ENCODE data around the gene PTPRK. TPM values are rescaled to one million over a fixed set of nuclear protein-coding genes. Genes with fewer than 3 reads are reported as not detected.

PTPRK gene
- total RNA-seq, 5 donors from 2014 or later (not counting 1 experiment from before 2014, with no cell fraction given): 2.1 to 11.1 (median 7.3) TPM

DNA sequence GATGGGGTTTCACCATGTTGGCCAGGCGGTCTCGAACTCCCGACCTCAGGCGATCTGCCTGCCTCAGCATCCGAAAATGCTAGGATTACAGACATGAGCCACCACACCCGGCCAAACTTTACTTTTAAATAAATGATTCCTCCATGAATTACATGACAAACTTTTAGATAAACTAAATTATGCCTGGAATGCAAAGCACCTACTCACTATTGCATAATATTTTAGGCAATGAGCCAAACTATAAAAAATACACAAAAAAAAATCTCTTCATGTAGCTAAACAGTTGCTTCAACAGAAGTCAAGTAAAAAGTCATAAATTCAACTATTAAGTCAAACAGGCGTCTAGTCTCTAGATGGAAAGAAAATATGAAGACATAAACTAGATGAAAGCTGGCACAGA is 56.5 kb downstream of the PTPRK start:
- H3K36me3 Mint-ChIP-seq: no peaks in the 10 kb centered on the region
- Histone ChIP-seq H3K27me3 (replicated peaks in 1 of 2; ENCODE audit: control insufficient read depth in 2 of 2, extremely low read depth in 1 of 2, insufficient read depth in 2 of 2, low read length in 1 of 2) (no peaks in the 10 kb centered on the region), H3K4me3 (ENCODE audit: control insufficient read depth in 1 of 2, extremely low read depth in 1 of 2, low read length in 1 of 2) (no peak overlapping the region), H3K36me3 (ENCODE audit: control insufficient read depth in 2 of 2, extremely low read depth in 1 of 2, insufficient read depth in 1 of 2, low read length in 1 of 2) (no peaks in the 10 kb centered on the region), H3K9me3 (no peaks in the 10 kb centered on the region), H3K4me1 (ENCODE audit: control insufficient read depth in 1 of 2, extremely low read depth in 1 of 2, insufficient read depth in 2 of 2, low read length in 2 of 2) (no peaks in the 10 kb centered on the region), H3K27ac (ENCODE audit: low read length) (no peak overlapping the region)
- H3K4me1 Mint-ChIP-seq: no peaks in the 10 kb centered on the region
- H3K4me3 Mint-ChIP-seq: no peak overlapping the region
- ChIA-PET CTCF (interaction anchor here in 1 of 2 donors (0.5 kb wide), 1 partner anchor 221 kb away, joined by 3 read pairs; no protein-coding TSS in a partner anchor), POLR2A (no interaction called here)
- ATAC-seq (replicated peaks in 1 of 4): no peak
- no peak overlapping the region for H3K27ac Mint-ChIP-seq
- no peaks in the 10 kb centered on the region for H3K9me3 Mint-ChIP-seq
- 100% methylated on average over 1 of the region's 7 CpGs for WGBS (ENCODE audit: insufficient coverage)
- no peaks in the 10 kb centered on the region for H3K27me3 Mint-ChIP-seq
- DNase-seq: no peak

DNA sequence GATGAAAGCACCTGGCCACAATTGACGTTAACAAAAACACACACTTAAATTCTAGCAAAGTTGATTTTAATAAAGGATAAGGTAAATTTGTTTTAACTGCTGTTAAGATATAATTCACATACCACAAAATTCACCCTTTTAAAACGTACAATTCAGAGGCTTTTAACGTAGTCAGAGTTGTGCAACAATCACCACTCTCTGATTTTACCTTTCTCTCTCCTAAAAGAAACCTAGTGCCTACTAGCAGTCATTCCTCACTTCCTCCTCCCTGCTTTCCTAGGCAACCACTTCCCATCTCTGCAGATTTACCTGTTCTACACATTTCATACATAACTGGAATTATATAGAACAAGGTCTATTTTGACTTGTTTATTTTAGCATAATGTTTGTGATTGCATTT is 58.9 kb downstream of the PTPRK start:
- no peaks in the 10 kb centered on the region for H3K36me3 Mint-ChIP-seq
- no CpG with 5 or more reads among the region's 3 CpGs for WGBS (ENCODE audit: insufficient coverage)
- no peaks in the 10 kb centered on the region for H3K36me3 ChIP-seq (ENCODE audit: control insufficient read depth in 2 of 2, extremely low read depth in 1 of 2, insufficient read depth in 1 of 2, low read length in 1 of 2)
- H3K27me3 ChIP-seq (replicated peaks in 1 of 2; ENCODE audit: control insufficient read depth in 2 of 2, extremely low read depth in 1 of 2, insufficient read depth in 2 of 2, low read length in 1 of 2): no peaks in the 10 kb centered on the region
- ChIA-PET CTCF (no interaction called here), POLR2A (no interaction called here)
- H3K9me3 Mint-ChIP-seq: no peaks in the 10 kb centered on the region
- no peaks in the 10 kb centered on the region for H3K27me3 Mint-ChIP-seq
- H3K4me3 ChIP-seq (ENCODE audit: control insufficient read depth in 1 of 2, extremely low read depth in 1 of 2, low read length in 1 of 2): no peak overlapping the region
- no peaks in the 10 kb centered on the region for H3K9me3 ChIP-seq
- no peaks in the 10 kb centered on the region for H3K4me1 Mint-ChIP-seq
- H3K27ac Mint-ChIP-seq: no peak overlapping the region
- no peak for DNase-seq
- ATAC-seq (replicated peaks in 1 of 4): no peak
- H3K27ac ChIP-seq (ENCODE audit: low read length): no peak overlapping the region
- no peak overlapping the region for H3K4me3 Mint-ChIP-seq
- no peaks in the 10 kb centered on the region for H3K4me1 ChIP-seq (ENCODE audit: control insufficient read depth in 1 of 2, extremely low read depth in 1 of 2, insufficient read depth in 2 of 2, low read length in 2 of 2)

DNA sequence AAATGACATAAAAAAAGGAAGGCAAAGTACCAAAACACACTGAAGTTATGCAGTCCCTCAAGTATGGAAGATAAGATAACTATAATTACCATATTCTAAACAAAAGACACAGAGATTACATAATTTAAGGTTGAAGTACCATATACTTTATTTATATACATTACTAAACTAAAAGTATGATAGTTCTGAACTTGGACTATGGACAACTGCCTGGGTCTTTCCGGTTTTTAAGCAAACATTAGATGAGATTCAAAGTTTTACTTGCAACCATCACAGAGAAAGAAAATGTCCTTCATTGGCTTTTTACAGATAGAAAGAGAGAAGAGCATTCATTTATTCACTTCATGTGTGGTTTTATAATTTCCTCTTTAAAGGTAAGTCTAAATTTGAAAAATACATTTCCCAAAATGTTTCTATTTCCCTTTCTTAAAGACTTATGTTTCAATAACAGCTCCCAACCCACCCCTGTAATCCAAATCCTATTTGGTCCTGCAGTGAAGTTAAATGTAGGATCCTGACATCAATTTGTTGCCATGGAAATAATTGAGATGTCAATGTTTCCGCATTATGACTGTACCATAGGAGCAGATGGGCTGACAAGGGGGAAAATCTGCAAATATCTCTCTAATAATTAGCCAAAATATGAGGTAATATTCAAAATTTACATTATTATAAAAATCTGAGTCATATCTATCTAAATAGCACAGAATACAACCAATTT is 63.7 kb downstream of the PTPRK start:
- WGBS (ENCODE audit: insufficient coverage): no CpG with 5 or more reads among the region's 2 CpGs
- Histone ChIP-seq H3K36me3 (ENCODE audit: control insufficient read depth in 2 of 2, extremely low read depth in 1 of 2, insufficient read depth in 1 of 2, low read length in 1 of 2) (no peaks in the 10 kb centered on the region), H3K4me3 (ENCODE audit: control insufficient read depth in 1 of 2, extremely low read depth in 1 of 2, low read length in 1 of 2) (no peak overlapping the region), H3K27me3 (replicated peaks in 1 of 2; ENCODE audit: control insufficient read depth in 2 of 2, extremely low read depth in 1 of 2, insufficient read depth in 2 of 2, low read length in 1 of 2) (no peaks in the 10 kb centered on the region), H3K27ac (ENCODE audit: low read length) (no peak overlapping the region), H3K4me1 (ENCODE audit: control insufficient read depth in 1 of 2, extremely low read depth in 1 of 2, insufficient read depth in 2 of 2, low read length in 2 of 2) (no peaks in the 10 kb centered on the region), H3K9me3 (no peaks in the 10 kb centered on the region)
- Mint-ChIP-seq H3K27me3 (no peaks in the 10 kb centered on the region), H3K27ac (no peak overlapping the region), H3K4me1 (no peaks in the 10 kb centered on the region), H3K36me3 (no peaks in the 10 kb centered on the region), H3K9me3 (no peaks in the 10 kb centered on the region), H3K4me3 (no peak overlapping the region)
- ChIA-PET POLR2A (no interaction called here), CTCF (no interaction called here)
- DNase-seq (no peak), ATAC-seq (replicated peaks in 1 of 4) (no peak)

DNA sequence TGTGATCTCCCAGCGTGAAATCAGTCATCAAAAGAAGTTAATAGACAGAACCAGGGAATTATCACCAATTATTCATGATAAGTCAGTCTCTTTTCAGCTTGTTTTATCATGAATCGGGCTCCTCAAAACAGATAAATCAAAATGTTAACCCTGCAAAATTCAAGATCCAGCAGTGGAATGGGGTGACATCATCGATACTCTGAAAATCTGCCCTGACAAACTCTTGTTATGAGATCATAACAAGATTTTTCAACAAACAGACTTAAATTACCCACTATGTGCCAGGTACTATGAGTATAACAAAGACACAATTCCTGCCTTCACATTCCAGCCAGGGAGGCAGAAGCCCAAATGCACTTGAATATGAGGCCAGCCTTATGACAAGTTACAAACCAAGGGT is 64.4 kb downstream of the PTPRK start:
- Histone ChIP-seq H3K36me3 (ENCODE audit: control insufficient read depth in 2 of 2, extremely low read depth in 1 of 2, insufficient read depth in 1 of 2, low read length in 1 of 2) (no peaks in the 10 kb centered on the region), H3K27ac (ENCODE audit: low read length) (no peak overlapping the region), H3K4me1 (ENCODE audit: control insufficient read depth in 1 of 2, extremely low read depth in 1 of 2, insufficient read depth in 2 of 2, low read length in 2 of 2) (no peaks in the 10 kb centered on the region), H3K4me3 (ENCODE audit: control insufficient read depth in 1 of 2, extremely low read depth in 1 of 2, low read length in 1 of 2) (no peak overlapping the region), H3K9me3 (no peaks in the 10 kb centered on the region), H3K27me3 (replicated peaks in 1 of 2; ENCODE audit: control insufficient read depth in 2 of 2, extremely low read depth in 1 of 2, insufficient read depth in 2 of 2, low read length in 1 of 2) (no peaks in the 10 kb centered on the region)
- H3K9me3 Mint-ChIP-seq: no peaks in the 10 kb centered on the region
- ChIA-PET CTCF (no interaction called here), POLR2A (no interaction called here)
- H3K36me3 Mint-ChIP-seq: no peaks in the 10 kb centered on the region
- no peak overlapping the region for H3K27ac Mint-ChIP-seq
- no peak for ATAC-seq (replicated peaks in 1 of 4)
- DNase-seq: no peak
- H3K27me3 Mint-ChIP-seq: no peaks in the 10 kb centered on the region
- H3K4me1 Mint-ChIP-seq: no peaks in the 10 kb centered on the region
- H3K4me3 Mint-ChIP-seq: no peak overlapping the region
- WGBS (ENCODE audit: insufficient coverage): 89% methylated on average over 1 of the region's 3 CpGs

DNA sequence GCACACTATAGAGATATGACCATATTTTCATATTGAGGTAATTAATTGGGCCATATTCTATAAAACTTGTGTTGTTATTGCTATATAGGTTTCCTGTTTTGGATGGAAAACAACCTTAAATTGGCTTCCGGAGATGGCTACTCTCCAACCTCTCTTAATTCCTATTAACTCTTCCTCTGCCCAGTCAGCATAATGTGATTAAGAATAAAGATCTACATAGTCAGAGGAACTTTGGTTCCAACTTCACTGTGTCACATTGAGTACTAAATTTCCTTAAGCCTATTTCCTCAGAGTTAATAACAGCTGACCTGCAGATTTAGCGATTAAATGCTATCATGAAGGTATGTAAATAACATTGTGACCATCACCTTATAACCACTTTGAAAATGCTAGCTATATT is 67.7 kb downstream of the PTPRK start:
- no peaks in the 10 kb centered on the region for H3K4me1 Mint-ChIP-seq
- POLR2A ChIA-PET: interaction anchor here in 1 of 2 donors (0.6 kb wide), 1 partner anchor 287 kb away, joined by 3 read pairs; no protein-coding TSS in a partner anchor
- CTCF ChIA-PET: interaction anchor here in 1 of 2 donors (0.5 kb wide), 1 partner anchor 919 kb away, joined by 5 read pairs; no protein-coding TSS in a partner anchor

DNA sequence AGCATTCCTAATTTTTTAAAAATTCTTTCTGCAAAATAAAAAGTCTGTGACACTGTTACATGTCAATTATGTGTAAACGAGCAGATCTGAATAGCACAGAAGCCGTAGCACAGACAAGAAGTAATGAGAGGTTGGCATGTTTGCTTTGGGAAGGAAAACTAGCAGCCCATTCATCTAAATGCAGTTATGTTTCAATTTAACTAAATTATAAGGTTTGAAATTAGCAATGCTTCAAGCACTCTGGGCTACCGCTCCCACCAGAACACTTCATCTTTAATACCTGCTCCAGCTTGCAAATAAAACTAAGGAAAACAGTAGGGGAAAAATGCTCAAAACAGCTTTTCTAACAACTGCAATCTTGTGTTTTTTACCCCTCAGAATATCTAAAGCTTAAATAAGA is 73.9 kb downstream of the PTPRK start:
- CTCF ChIA-PET: interaction anchor here in 1 of 2 donors (0.6 kb wide), 1 partner anchor 213 kb away, joined by 3 read pairs; no protein-coding TSS in a partner anchor
- ATAC-seq (replicated peaks in 1 of 4): no peak

More for the DNA sequence above, 67.7 kb downstream of the PTPRK start:
- no peaks in the 10 kb centered on the region for H3K4me1 ChIP-seq (ENCODE audit: control insufficient read depth in 1 of 2, extremely low read depth in 1 of 2, insufficient read depth in 2 of 2, low read length in 2 of 2)
- DNase-seq (no peak), ATAC-seq (replicated peaks in 1 of 4) (no peak)
- Mint-ChIP-seq H3K4me3 (no peak overlapping the region), H3K36me3 (no peaks in the 10 kb centered on the region), H3K27ac (no peak overlapping the region), H3K9me3 (no peaks in the 10 kb centered on the region), H3K27me3 (no peaks in the 10 kb centered on the region)
- no peaks in the 10 kb centered on the region for H3K36me3 ChIP-seq (ENCODE audit: control insufficient read depth in 2 of 2, extremely low read depth in 1 of 2, insufficient read depth in 1 of 2, low read length in 1 of 2)
- no peaks in the 10 kb centered on the region for H3K27me3 ChIP-seq (replicated peaks in 1 of 2; ENCODE audit: control insufficient read depth in 2 of 2, extremely low read depth in 1 of 2, insufficient read depth in 2 of 2, low read length in 1 of 2)
- H3K9me3 ChIP-seq: no peaks in the 10 kb centered on the region
- WGBS (ENCODE audit: insufficient coverage): no CpG with 5 or more reads among the region's 2 CpGs
- H3K4me3 ChIP-seq (ENCODE audit: control insufficient read depth in 1 of 2, extremely low read depth in 1 of 2, low read length in 1 of 2): no peak overlapping the region
- no peak overlapping the region for H3K27ac ChIP-seq (ENCODE audit: low read length)

More for the DNA sequence above, 73.9 kb downstream of the PTPRK start:
- H3K9me3 ChIP-seq: no peaks in the 10 kb centered on the region
- H3K4me3 ChIP-seq (ENCODE audit: control insufficient read depth in 1 of 2, extremely low read depth in 1 of 2, low read length in 1 of 2): no peak overlapping the region
- Mint-ChIP-seq H3K4me1 (no peaks in the 10 kb centered on the region), H3K9me3 (no peaks in the 10 kb centered on the region), H3K36me3 (no peaks in the 10 kb centered on the region), H3K27ac (no peak overlapping the region), H3K4me3 (no peak overlapping the region), H3K27me3 (peaks cover 0 to 2% of the 10 kb centered on the region in 2 donors)
- no CpG with 5 or more reads among the region's 3 CpGs for WGBS (ENCODE audit: insufficient coverage)
- no peaks in the 10 kb centered on the region for H3K4me1 ChIP-seq (ENCODE audit: control insufficient read depth in 1 of 2, extremely low read depth in 1 of 2, insufficient read depth in 2 of 2, low read length in 2 of 2)
- no peak overlapping the region for H3K27ac ChIP-seq (ENCODE audit: low read length)
- no peaks in the 10 kb centered on the region for H3K36me3 ChIP-seq (ENCODE audit: control insufficient read depth in 2 of 2, extremely low read depth in 1 of 2, insufficient read depth in 1 of 2, low read length in 1 of 2)
- no peak for DNase-seq
- H3K27me3 ChIP-seq (replicated peaks in 1 of 2; ENCODE audit: control insufficient read depth in 2 of 2, extremely low read depth in 1 of 2, insufficient read depth in 2 of 2, low read length in 1 of 2): no peaks in the 10 kb centered on the region
- POLR2A ChIA-PET: no interaction called here
